Heart left ventricle (tissue), 13 donors: ENCODE results near the gene FUCA1.

Experiments
- POLR2A ChIP-seq, 2 donors: fragments of 450-650 bp; IDR thresholded peaks; one replicate each; pipeline ENCODE4 v1.6.1; 2017; ENCODE audit warnings: antibody characterized with exemption in 2 of 2, mild to moderate bottlenecking in 2 of 2, moderate library complexity in 2 of 2
- TF ChIP-seq, protein P1 (sequence below), 12 donors: fragments of 200-600 bp; sonication (generic) in 4 of 12; IDR thresholded peaks; one replicate each; pipeline versions ENCODE4 v1.5.0 to v1.8.0; 2018 to 2022; ENCODE audit warnings: antibody characterized with exemption in 12 of 12, mild to moderate bottlenecking in 5 of 12
- donor health status: ischemic (EF 13 %, LVEDD 7.1; RV severe dilation, severe dysfunction).
- donor health status: DM: no; HTN: yes; CAD: no.
- donor health status: DM: no; HTN: no; CAD: no.
- donor health status: ischemic (EF 25% LVEDD 6.9; RV normal size, moderate dysfunction).
- donor health status: ischemic (EF 25% LVEDD 5.7; RV mildly dilated, moderate dysfunction).
- donor health status: ischemic (EF 35%, LVEDD 5.7; RV mildly dilated, moderate dysfunction).
- donor health status: nonischemic (EF 11% LVEDD 7.7; RV severe dilation, severe dysfunction).
- donor health status: DM: yes; HTN: yes; CAD: no.
- donor health status: PGD.
- donor health status: ischemic (EF 29% LVEDD 5.4; RV normal size, mild dysfunction).
- donor health status: nonischemic (EF 23%, LVEDD 6.1; RV moderate dilation, normal function).

GRCh38 chr1:23862640-23863039, 5.5 kb downstream of the FUCA1 start:
- no peak for TF ChIP-seq POLR2A (IDR thresholded peaks at IDR 0.05)
- TF ChIP-seq, protein P1, sequence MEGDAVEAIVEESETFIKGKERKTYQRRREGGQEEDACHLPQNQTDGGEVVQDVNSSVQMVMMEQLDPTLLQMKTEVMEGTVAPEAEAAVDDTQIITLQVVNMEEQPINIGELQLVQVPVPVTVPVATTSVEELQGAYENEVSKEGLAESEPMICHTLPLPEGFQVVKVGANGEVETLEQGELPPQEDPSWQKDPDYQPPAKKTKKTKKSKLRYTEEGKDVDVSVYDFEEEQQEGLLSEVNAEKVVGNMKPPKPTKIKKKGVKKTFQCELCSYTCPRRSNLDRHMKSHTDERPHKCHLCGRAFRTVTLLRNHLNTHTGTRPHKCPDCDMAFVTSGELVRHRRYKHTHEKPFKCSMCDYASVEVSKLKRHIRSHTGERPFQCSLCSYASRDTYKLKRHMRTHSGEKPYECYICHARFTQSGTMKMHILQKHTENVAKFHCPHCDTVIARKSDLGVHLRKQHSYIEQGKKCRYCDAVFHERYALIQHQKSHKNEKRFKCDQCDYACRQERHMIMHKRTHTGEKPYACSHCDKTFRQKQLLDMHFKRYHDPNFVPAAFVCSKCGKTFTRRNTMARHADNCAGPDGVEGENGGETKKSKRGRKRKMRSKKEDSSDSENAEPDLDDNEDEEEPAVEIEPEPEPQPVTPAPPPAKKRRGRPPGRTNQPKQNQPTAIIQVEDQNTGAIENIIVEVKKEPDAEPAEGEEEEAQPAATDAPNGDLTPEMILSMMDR (IDR thresholded peaks at IDR 0.05): no peak
